NCI-H345 treated with DMSO at 0.1 percent for 48 hours (cell line): ENCODE measurements around the gene PRPSAP2.

Experiments
- DNase-seq: peaks from one replicate; lab custom pipeline; 2025; ENCODE audit not compliant: unreplicated experiment; lab: John Stamatoyannopoulos, UW

Gene PRPSAP2

DNA sequence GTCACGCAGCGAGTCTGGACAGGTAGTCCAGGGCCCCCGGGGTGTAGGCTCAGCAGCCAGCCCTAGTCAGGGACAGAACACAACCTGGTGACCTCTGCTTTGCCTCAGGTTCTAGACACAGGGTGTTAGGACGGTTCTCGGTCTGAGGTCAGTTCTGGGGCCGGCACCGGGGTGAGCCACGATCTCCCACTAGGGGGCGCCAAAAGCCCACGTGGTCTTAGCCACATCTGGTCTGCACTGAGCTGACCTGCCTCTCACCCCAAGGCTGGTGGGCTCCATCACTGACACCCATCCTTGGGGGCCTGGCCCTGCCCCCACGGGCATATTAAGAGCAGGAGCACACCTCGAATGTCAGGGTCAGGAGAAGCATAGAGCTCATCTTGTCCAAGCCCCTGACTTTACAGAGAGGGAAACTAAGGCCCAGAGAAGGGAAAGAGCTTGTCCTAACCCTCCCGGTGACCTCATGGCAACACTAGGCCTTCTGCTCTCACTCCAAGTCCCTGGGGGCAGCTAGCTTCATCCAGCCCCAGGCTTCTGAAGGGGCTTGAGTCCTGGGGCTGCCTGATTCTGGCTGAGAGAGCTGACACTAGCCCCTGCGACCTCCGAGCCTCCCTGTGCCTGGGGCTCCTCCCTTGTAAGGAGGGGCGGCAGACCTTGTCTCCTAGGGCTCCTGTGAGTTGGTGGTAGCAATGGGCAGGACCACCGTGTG lies 103.0 kb downstream of the PRPSAP2 start:
- peak; percentile 30 for DNase-seq

DNA sequence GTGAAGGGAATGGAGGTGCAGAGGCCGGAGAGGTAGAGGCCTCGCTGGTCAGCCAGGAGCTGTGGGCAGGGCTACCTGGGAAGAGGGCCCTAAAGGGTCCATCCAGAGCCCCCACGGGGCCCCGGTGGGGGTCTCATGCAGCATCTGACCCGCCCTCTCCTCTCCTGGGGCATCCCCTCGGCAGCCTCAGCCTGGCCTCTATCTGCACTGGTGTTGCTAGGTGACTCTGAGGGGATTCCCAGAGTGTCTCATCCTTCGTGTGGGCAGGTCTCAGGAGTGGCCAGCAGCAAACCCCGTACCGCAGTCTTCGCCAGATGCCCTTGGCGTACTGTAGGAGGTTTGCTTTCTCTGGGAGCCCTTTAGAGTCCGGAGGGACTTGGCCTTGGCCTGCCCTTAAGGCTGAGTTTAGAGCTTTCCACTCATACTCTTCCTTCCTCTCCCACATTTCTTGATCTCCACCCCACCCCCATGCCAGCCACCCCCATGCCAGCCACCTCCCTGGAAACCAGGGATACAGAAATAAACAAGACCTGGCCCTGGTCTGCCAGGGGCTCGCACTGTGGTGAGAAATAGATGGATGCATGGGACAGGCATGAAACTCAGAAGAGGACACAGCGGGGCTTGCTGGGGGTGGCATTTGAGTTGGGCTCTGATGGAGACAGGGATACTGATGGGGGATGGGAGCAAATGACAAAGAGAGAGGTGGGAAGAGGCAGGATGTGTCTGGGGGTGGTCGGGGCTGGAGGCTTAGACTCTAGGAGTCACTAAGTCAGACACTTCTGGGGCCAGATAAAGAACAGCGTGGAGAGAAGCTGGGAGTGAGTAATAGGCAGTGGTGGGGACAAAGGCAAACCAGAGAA lies 103.9 kb downstream of the PRPSAP2 start:
- DNase-seq: no peak

DNA sequence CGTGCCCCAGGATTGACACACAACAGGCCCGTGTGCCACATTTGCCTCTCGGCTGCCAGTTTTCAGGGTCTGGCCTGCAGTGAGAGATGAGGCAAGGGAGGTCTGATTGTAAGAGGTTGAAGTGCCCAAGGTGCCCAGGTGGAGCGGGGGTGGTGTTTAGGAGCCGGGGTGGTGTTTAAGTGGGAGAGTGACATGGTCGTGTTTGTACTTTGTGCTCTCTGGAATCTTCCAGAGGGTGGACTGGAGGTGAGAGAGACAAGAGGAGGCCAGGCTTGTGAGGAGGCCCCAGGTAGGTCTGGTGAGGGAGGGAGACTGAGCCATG lies 104.5 kb downstream of the PRPSAP2 start:
- no peak for DNase-seq

DNA sequence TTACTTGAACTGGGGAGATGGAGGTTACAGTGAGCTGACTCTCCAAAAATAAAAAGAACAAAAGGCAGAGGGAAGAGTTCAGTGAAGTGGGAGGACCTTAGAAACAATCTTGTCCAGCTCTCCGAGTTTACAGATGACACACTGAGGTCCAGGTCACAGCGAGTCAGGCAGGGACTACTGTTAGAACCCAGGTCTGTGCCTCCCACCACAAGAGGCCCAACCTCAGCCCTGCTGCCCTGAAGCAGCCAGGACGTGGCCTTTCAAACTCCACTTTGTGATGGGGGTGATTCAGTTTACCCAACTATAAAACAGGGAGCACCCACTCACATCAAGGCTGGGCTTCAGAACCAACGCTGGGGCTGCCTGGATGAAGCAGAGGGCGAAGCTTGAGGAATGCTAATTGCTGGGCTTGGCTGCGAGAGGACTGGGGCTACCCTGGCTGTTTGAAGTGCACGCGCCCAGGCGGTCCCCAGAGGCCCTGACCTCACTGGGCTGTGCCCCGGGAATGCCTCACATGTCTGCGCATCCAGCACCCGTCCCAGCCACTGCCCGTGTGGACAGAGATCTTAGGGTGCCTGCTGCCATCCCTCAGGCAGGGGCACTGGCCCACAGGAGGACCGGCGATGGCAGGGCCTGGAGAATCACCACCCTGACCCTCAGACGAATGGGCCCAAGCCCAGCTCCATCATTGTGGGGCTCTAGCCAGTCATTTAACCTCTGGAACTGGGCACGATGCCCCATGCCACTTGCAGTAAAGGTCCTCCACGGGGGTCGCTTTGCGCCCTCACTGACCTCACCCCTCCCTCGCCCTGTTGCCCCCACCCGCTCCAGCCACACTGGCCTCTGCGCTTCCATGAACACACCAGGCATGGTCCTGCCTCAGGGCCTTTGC lies 105.4 kb downstream of the PRPSAP2 start:
- DNase-seq: no peak

DNA sequence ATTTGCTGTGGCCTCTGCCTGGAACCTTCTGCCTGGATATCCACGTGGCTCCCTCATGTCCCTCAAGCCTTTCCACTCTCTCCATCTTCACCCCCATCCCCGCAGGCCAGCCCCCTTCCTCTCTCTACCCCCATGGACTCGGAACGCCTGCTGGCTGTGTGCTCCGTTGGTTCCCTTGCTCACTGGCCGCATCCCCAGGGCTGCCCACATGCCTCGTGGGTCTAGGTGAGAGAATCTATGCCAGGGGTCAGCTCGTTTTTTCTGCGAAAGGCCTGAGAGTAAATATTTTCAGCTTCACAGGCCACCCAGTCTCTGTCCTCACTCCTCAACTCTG lies 106.1 kb downstream of the PRPSAP2 start:
- no peak for DNase-seq

DNA sequence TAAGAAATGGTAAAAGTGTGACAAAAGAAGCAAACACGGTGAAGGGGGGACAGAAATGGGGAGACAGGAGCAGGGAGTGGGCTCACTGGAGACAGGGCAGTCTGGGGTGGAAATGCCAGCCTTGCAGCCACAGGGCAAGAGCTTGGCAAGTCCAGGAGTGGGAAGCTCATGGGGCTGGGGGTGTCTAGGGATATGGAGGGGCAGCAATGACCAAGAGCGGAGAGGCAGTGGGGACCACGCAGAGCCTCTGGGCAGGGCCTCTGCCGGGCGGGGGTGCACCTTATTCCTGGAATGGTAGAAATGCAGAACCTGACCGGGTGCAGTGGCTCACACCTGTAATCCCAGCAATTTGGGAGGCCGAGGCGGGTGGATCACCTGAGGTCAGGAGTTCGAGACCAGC lies 106.6 kb downstream of the PRPSAP2 start:
- DNase-seq: no peak

DNA sequence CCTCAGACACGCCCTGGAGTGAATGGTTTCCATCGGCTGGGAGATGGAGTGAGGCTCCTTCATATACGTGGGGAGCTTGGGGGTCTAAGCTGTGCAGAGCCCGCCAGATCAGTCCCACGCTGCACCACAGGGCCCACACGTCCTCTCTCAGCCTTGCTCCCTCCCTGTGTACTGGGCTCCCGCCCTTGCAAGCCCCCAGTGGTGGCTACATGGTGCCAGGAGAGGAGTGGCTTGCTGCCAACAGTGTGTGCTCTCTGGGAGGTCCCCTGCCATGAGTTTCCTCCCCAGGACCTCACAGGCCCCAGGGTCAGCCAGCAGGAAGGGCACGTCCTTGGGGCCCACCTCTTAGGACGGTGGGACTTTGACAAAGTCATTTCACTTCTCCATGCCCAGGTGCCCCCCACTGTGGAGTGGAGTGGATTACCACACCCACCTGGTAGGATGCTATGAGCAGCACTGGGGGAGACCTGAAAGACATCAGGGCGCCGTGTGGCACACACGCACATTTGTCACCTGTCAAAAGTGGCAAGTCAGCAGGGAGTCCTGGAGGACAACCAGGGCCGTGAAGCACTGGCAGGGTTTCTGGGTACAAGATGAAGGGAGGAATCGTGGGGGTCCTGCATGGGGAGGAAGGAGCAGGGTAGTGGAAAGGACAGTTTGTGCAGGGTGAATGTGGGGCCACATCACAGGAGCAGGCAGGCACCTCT lies 107.8 kb downstream of the PRPSAP2 start:
- no peak for DNase-seq

DNA sequence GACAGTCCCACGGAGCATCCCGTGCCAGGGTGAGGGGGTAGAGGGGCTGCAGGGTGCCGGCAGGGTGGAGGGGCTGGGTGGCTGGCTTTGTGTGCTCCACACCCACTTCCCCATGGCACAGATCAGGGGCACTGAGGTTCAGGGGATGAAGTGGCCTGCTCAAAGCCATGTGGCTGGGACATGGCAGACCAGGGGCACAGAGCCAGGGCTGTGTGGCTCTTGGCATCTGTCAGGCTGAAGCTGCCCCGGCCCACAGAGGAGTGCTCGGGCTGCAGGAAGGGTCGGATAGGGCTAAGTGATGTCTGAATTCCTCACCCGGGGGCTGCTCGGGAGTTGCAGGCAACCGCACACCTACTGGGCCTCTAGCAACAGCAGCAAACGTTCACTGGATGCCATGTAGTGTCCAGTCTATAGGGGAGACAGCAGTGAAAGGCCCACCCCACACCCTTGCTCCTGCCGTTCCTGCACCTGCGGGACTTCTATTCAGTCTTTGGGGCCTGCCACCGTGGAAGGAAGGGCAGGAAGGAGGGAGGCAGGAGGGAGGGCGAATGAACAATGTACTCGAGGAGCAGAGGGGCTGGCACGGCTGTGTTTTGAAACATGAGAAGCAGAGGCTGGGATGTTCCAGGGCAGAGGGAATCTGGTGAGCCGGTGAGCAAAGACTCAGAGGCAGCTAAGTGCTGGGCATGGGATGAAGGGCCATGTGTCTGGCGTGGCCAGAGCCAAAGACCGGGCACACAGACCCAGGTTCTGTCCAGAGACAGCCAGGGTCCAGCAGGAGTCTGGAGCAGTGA lies 109.1 kb downstream of the PRPSAP2 start:
- DNase-seq: no peak

DNA sequence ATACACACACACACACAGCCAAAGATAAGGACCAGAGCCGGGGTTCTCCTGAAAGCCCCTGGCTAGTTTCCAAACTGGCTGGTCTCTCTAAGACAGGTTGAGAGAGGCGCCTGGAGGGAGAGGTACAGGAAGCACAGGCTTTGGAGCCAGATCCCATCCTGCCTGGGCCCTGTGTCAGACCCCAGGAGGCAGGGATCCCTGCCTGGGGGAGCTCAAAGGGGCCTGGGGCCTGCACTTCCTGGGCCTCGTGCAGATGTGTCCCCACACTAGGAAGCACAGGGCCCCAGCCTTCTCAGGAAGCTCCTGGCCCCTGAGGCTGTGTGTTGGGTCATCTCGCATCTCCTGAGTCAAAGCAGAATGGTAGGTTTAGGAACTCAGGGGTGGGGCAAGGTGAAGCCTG lies 110.0 kb downstream of the PRPSAP2 start:
- DNase-seq: no peak

DNA sequence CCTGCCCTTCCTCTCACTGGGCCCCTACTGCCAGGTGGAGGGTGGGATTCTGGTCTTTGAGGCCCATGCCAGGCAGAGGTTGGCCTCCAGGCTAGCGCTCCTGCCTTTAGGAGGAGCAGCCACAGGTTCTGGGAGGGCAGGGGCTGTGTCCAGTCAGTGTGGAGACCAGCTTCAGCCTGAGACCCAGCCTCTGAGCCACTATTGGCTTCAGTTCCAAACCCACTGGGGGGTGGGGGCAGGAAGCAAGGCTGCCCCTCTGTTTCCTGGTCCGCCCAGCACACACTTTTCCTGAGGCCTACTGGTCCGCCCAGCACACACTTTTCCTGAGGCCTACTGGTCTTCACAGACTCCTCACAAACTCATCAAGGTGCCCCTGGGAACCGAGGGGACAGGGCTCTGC lies 110.4 kb downstream of the PRPSAP2 start:
- DNase-seq: no peak

DNA sequence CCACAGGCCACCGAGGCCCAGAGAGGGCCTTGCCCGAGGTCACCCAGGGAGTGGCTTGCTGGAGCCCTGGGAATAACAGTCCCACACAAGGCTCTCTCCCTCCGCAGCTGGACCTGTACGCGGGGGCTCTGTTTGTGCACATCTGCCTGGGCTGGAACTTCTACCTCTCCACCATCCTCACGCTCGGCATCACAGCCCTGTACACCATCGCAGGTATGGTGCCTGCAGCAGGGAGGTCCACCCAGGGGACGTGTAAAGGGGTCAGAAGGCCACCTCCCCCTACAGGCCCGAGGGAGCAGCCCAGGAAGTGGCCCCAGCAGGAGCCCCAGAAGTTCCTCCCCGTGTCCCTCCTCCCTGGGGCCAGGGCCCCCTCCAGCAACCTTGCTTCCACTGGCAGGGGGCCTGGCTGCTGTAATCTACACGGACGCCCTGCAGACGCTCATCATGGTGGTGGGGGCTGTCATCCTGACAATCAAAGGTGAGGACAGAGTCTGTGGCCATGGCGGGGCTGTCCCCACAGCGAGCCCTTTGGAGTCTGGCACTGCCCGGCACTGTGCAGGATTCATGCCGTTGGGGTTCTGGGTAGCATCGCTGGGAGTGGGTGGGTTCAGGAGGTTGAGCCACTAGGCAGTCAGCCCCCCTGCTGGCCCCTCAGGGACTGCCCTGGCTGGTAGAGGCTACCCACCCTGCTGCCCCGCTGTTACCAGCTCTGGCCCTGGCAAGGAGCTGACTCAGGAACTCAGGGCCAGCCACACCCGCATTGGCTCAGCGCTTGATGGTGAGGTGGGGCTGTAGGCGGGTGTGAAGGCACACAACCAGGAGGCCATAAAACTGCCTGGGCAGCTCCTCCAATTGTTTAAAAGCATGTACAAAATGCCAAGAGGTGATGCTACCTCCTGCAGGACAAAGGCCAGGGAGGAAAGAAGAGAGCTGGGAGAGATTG lies 111.3 kb downstream of the PRPSAP2 start:
- DNase-seq: no peak

DNA sequence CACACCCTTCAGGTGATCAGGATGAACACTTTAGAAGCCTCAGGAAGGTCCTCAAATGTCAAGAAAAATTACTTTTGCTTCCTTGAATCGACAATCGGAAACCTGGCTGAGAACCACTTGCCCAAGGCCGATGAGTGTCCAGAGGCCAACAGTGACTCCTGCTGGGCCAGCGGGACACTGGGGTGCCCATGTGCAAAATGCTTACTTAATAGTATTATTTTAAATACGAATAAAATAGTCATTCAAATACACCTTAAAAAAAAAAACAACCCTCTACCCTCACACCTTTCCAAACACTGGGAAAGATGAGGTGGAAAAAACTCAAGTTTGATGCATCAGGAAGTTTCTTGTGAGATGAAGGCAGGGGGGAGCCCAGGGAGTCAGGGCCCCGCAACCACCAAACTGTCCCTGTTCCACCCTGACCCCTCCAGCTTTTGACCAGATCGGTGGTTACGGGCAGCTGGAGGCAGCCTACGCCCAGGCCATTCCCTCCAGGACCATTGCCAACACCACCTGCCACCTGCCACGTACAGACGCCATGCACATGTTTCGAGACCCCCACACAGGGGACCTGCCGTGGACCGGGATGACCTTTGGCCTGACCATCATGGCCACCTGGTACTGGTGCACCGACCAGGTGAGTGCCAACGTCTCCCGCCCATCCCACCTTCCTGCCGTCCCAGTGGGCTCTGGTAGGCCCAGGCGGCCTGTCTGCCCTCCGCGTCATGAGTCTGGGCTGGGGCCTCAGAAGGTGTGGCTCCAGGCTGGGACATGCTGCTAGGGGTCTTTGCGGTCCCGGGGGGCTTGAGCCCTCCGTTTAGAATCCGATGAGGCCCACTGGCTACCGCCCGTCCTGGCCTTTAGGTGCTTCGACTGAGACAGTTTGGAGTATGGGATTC lies 112.9 kb downstream of the PRPSAP2 start:
- no peak for DNase-seq

DNA sequence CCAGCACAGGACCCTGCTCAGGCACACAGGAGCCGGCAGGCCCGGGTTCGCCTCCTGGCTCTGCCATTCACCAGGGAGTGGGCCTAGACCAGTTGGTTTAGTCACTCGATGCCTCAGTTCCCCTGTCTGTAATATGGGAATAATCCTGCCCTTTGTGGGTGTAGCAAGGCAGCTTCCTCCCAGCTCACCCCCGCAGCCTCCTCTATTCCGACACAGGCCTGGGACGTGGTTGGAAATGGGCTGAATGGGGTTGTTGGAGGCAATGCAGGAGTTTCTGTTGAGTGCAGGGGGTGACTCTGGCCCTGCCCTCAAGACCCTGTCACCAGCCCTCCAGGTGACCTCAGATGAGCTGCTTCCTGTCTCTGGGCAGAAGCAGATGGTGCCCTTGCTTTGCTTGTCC lies 113.9 kb downstream of the PRPSAP2 start:
- DNase-seq: no peak

DNA sequence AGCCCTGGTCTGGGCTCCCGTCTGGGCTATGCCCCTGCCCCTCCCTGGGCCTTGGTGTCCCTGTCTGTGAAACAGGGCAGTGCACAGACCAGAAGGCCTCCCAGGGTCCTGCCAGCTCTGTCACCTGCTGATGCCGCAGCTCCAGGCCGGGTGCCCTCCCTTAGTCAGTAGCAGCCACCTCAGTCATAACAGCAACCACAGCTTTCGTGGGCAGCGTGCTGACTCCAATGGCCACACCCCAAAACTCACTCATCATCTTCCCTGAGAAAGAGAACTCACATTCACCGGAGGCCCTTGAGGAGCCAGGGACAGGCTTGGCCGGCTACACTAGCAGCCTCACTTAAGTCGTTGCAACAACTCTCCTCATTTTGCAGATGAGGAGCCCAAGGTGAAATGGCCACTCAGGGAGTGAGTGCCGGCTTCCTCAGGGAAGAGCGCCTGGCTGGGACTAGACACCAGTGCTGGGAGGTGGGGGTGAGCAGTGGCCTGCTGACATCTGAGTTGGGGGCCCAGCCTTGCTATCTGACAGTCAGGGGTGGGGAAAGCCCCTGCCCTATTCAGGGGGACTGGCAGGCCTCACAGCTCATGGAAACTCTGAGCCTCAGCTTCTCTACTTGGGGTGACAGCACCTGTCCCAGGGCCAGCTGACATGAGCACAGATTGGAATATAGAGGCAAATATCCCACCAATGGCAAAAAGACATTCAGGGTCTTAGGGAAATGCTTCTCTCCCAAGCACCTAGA lies 116.6 kb downstream of the PRPSAP2 start:
- DNase-seq: no peak

DNA sequence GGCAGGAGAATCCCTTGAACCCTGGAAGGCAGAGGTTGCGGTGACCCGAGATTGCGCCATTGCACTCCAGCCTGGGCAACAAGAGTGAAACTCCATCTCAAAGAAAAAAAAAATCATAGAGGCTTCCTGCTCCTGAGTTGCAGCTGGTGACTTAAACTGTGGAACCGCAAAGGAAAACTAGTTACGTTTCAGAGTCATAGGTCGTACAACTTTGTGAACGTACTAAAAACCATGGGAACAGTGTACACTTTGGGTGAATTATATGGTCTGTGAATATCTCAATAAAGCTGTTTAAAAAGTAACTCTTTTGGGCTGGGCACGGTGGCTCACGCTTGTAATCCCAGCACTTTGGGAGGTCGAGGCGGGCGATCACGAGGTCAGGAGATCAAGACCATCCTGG lies 117.7 kb downstream of the PRPSAP2 start:
- no peak for DNase-seq

DNA sequence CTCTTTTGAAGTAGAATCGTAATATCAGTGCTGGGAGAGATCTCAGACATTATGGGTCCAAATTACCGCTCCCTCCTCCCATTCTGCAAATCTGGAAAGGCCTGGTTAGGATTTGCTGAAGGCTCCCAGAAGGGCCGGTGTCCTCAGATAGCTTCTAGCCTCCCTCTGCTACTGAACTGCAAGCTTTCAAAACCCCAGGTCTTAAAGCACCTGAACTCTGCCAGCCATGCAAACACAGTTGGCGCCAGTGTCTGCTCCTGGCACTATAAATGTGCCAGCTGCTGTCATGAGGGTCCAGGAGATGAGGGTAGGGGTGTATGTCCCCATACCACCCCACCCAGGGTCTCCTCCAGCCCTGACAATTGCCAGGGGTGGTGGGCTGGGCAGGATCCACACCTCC lies 118.3 kb downstream of the PRPSAP2 start:
- no peak for DNase-seq

DNA sequence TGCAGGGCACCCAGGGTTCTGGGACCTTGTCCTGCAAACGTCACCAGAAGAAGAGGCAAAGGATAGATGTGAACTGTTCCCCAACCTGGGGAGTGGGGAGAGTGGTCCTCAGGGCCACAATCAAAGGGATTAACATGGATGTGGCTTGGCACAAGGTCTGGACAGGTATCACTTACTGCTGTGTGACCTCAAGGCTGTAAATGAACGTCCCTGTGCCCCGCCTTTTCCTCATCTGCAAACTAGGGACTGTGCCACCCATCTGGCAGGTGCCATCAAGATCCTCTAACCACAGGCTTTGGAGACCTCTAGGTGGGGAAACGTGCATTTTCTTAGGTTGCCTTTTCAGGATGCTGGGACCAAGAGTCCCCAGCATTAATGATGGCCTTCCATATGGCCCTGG lies 119.1 kb downstream of the PRPSAP2 start:
- no peak for DNase-seq

DNA sequence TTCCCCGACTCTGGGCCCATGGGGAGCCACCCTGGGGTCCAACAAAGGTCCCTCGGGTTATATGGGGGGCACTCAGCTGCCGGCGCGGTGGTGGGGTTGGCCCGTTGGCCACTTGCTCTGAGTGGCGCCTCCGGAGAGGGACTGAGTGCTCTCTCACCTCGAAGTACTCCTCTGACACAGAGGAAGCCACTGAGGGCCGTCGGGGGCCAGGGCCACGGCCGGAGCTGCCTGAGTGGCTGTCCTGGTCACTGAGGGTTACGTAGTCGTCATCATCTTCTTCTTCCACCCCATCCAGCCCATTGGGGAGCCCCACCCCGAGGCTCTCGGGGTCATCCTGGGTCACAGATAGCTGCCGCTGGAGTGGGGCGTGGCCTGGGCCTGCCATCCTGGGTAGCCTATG lies 119.7 kb downstream of the PRPSAP2 start:
- DNase-seq: no peak
